Endothelial cell of umbilical vein (primary cell): ENCODE data around the gene SMTNL2. TPM values are rescaled to one million over a fixed set of nuclear protein-coding genes. Genes with fewer than 3 reads are reported as not detected.

ENCODE experiments used
- BruUV-seq: library from RNA; stranded (reverse); fragments of 400-500 nt; replicated peaks from 2 replicates; lab custom pipeline; 2021; lab: Mats Ljungman, UMichigan
- CTCF ChIA-PET: fragments of 300-600, 350-600 bp; sonication (Branson Sonifier 250); formaldehyde crosslinking; loops from one replicate; lab custom pipeline; 2021; ENCODE audit warnings: antibody characterized with exemption, inconsistent platforms; lab: Charles Lee
- POLR2A ChIA-PET: fragments of 300-600, 350-600 bp; sonication (Branson Sonifier 250); formaldehyde crosslinking; loops from one replicate; lab custom pipeline; 2021; ENCODE audit warnings: antibody characterized with exemption, inconsistent platforms; lab: Charles Lee
- DNase-seq: peaks from one replicate; pipeline ENCODE4 v3.0.0-alpha.2; 2011; ENCODE audit warnings: low read depth, low spot score
- FAIRE-seq: peaks from 2 replicates; lab custom pipeline; 2011; peaks lifted over from hg19 to GRCh38; lab: Jason Lieb, UNC
- H2AFZ ChIP-seq: 2 replicates; pipeline ENCODE4 v1.6.0; 2012; ENCODE audit warnings: low read depth, low read length, control low read depth, inconsistent platforms
- H3K27ac ChIP-seq: 2 replicates; pipeline ENCODE4 v1.5.1; 2011; ENCODE audit warnings: low read depth, mild to moderate bottlenecking, control low read depth, low read length, moderate library complexity; ENCODE audit not compliant: insufficient read depth
- H3K27me3 ChIP-seq, 2 experiments: 2 replicates each; pipeline versions ENCODE4 v1.6.0 to v1.6.1; 2011; ENCODE audit warnings: low read length in 2 of 2, mixed read lengths in 1 of 2; ENCODE audit not compliant: control insufficient read depth in 2 of 2, insufficient read depth in 2 of 2
- H3K36me3 ChIP-seq, 2 experiments: 2 replicates in 1 of 2; 3 replicates in 1 of 2; pipeline ENCODE4 v1.5.1; 2011; ENCODE audit warnings: low read length in 2 of 2, mild to moderate bottlenecking in 1 of 2, moderate library complexity in 1 of 2; ENCODE audit not compliant: control insufficient read depth in 2 of 2, insufficient read depth in 2 of 2; ENCODE audit errors: extremely low read depth in 1 of 2
- H3K4me1 ChIP-seq: 3 replicates; pipeline ENCODE4 v1.5.1; 2011; ENCODE audit warnings: mild to moderate bottlenecking, low read length; ENCODE audit not compliant: control insufficient read depth, insufficient read depth; ENCODE audit errors: extremely low read depth
- H3K4me2 ChIP-seq: 2 replicates; pipeline ENCODE4 v1.6.1; 2011; ENCODE audit warnings: low read length, control low read depth, mixed read lengths; ENCODE audit not compliant: insufficient read depth
- H3K4me3 ChIP-seq, 3 experiments: fragments of 200-600 bp in 1 of 3; sonication (generic), shearing (Covaris generic) in 1 of 3; replicated peaks in 1 of 3; 2 replicates each; pipeline ENCODE4 v1.5.1; 2011 to 2016; ENCODE audit warnings: control low read depth in 3 of 3, low read length in 3 of 3, mild to moderate bottlenecking in 2 of 3, inconsistent platforms in 1 of 3, low read depth in 1 of 3, moderate library complexity in 1 of 3; ENCODE audit not compliant: insufficient read depth in 1 of 3
- H3K79me2 ChIP-seq: 2 replicates; pipeline ENCODE4 v1.6.0; 2012; ENCODE audit warnings: low read length, inconsistent platforms; ENCODE audit not compliant: control insufficient read depth, insufficient read depth
- H3K9ac ChIP-seq: replicated peaks from 2 replicates; pipeline ENCODE3; 2011; ENCODE audit warnings: low read length, control low read depth; ENCODE audit not compliant: insufficient read depth; ENCODE audit errors: extremely low read depth
- H3K9me1 ChIP-seq: replicated peaks from 3 replicates; pipeline ENCODE4 v1.6.0; 2011; ENCODE audit warnings: mild to moderate bottlenecking, low read length; ENCODE audit not compliant: control insufficient read depth, insufficient read depth; ENCODE audit errors: extremely low read depth
- H3K9me3 ChIP-seq: replicated peaks from 2 replicates; pipeline ENCODE4 v1.5.1; 2012; ENCODE audit warnings: low read length, inconsistent platforms; ENCODE audit not compliant: control insufficient read depth, insufficient read depth
- H4K20me1 ChIP-seq: replicated peaks from 2 replicates; pipeline ENCODE3; 2011; ENCODE audit warnings: mild to moderate bottlenecking, low read length; ENCODE audit not compliant: control insufficient read depth, insufficient read depth; ENCODE audit errors: extremely low read depth
- CTCF ChIP-seq, 2 donors: IDR thresholded peaks; 1 replicate in 1 of 2; 2 replicates in 1 of 2; pipeline ENCODE4 v1.5.1; 2011; ENCODE audit warnings: low read length in 2 of 2, mild to moderate bottlenecking in 2 of 2, moderate library complexity in 2 of 2, control low read depth in 1 of 2, inconsistent platforms in 1 of 2, low read depth in 1 of 2; ENCODE audit not compliant: insufficient read depth in 1 of 2; ENCODE audit errors: extremely low read depth in 1 of 2
- EZH2 ChIP-seq: IDR thresholded peaks from 2 replicates; pipeline ENCODE4 v1.6.1; 2012; ENCODE audit warnings: borderline replicate concordance, low read depth, mild to moderate bottlenecking, moderate library complexity, low read length, inconsistent platforms; ENCODE audit not compliant: severe bottlenecking
- FOS ChIP-seq: IDR thresholded peaks from 2 replicates; pipeline ENCODE4 v1.6.1; 2011; ENCODE audit warnings: mild to moderate bottlenecking, low read length, moderate library complexity, borderline replicate concordance; ENCODE audit not compliant: insufficient read depth
- GATA2 ChIP-seq: IDR thresholded peaks from 2 replicates; pipeline ENCODE4 v1.7.0; 2011; ENCODE audit warnings: low read depth, mild to moderate bottlenecking, moderate library complexity, mixed read lengths, low read length; ENCODE audit not compliant: insufficient read length, insufficient read depth
- JUN ChIP-seq: IDR thresholded peaks from 2 replicates; pipeline ENCODE4 v1.6.1; 2011; ENCODE audit warnings: borderline replicate concordance, low read depth; ENCODE audit not compliant: insufficient read length, insufficient read depth
- MAX ChIP-seq: IDR thresholded peaks from 2 replicates; pipeline ENCODE4 v1.6.1; 2011; ENCODE audit not compliant: insufficient read depth, insufficient read length
- MYC ChIP-seq: IDR thresholded peaks from one replicate; pipeline ENCODE4 v1.6.1; 2011; ENCODE audit warnings: mild to moderate bottlenecking, low read depth, low read length
- POLR2A ChIP-seq: IDR thresholded peaks from 2 replicates; pipeline ENCODE4 v1.6.1; 2012; ENCODE audit warnings: low read depth, mild to moderate bottlenecking, control low read depth, low read length
- POLR2AphosphoS5 ChIP-seq: IDR thresholded peaks from 2 replicates; pipeline ENCODE4 v1.6.1; 2012; ENCODE audit warnings: low read depth, mild to moderate bottlenecking, control low read depth, low read length, moderate library complexity; ENCODE audit not compliant: insufficient read depth
- dilution Hi-C: fragments of 300-500 bp; cut with MboI; formaldehyde crosslinking; loops from one replicate; pipeline ENCODE4 v1.15.0; 2019; ENCODE audit warnings: low sequenced_read_pairs; ENCODE audit not compliant: extremely low pct_ligation_motif_present
- intact Hi-C: fragments of 100-400 bp; cut with micrococcal nuclease; formaldehyde crosslinking; loops from one replicate; pipeline ENCODE4 v1.10.0; 2022
- polyA plus RNA-seq, 4 experiments: library from polyadenylated mRNA; depleted of rRNA in 3 of 4; stranded (reverse) in 3 of 4; unstranded in 1 of 4; fragments of >200 nt; gene quantifications; 2 replicates each; pipeline versions ENCODE4 v1.2.1 to v1.2.3, GENCODE V29; 2011 to 2012; ENCODE audit warnings: missing spikeins in 1 of 4
- total RNA-seq: library from RNA; stranded (reverse); gene quantifications from 2 replicates; pipeline ENCODE4 v1.2.3, GENCODE V29; 2021

The SMTNL2 gene
- total and polyA plus RNA-seq, 2 donors (not counting 3 experiments of a cell fraction or from before 2014, with no cell fraction given), result not detected

GRCh38 chr17:4558347-4558971 is 25.9 kb upstream of the SMTNL2 start:
- H3K27me3 ChIP-seq, result peaks cover 0 to 1% of the 10 kb centered on the region in 2 experiments
- H3K27ac ChIP-seq, result no peak overlapping the region
- no peak overlapping the region for H3K9ac ChIP-seq
- BruUV-seq, result no TSS peak
- H2AFZ ChIP-seq, result no peak overlapping the region
- ChIA-PET POLR2A (no interaction called here), CTCF (no interaction called here)
- H3K9me3 ChIP-seq, result no peaks in the 10 kb centered on the region
- H3K9me1 ChIP-seq, result no peaks in the 10 kb centered on the region
- H3K79me2 ChIP-seq, result peaks cover 17% of the 10 kb centered on the region
- H3K4me2 ChIP-seq, result no peak overlapping the region
- no peak overlapping the region for H3K4me3 ChIP-seq
- H3K4me1 ChIP-seq, result peaks cover 17% of the 10 kb centered on the region
- H4K20me1 ChIP-seq, result no peaks in the 10 kb centered on the region
- intact Hi-C loops, result no loop called here
- dilution Hi-C loops, result no loop called here
- H3K36me3 ChIP-seq, result peaks cover 0 to 2% of the 10 kb centered on the region in 2 experiments
- no peak for DNase-seq
- no peak for FAIRE-seq
- TF ChIP-seq POLR2A (no peak), GATA2 (no peak), JUN (no peak), MYC (no peak), POLR2AphosphoS5 (no peak), MAX (no peak), EZH2 (no peak), CTCF (IDR thresholded peaks at IDR 0.05; ENCODE audit: extremely low read depth in 1 of 2, insufficient read depth in 1 of 2, low read depth in 1 of 2, low read length in 2 of 2) (no peak), FOS (no peak)
